ENCODE measurements around the gene SF1. TPM values are rescaled to one million over a fixed set of nuclear protein-coding genes. Genes with fewer than 3 reads are reported as not detected.

The SF1 gene
- total RNA-seq, 2 donors from 2014 or later: 331 to 399 TPM

- Mint-ChIP-seq H3K27ac (no peak overlapping the region), H3K4me3 (no peak overlapping the region), H3K4me1 (peaks cover 6% of the 10 kb centered on the region), H3K27me3 (ENCODE audit: insufficient read depth) (peaks cover 36% of the 10 kb centered on the region), H3K9me3 (no peaks in the 10 kb centered on the region), H3K36me3 (ENCODE audit: low read depth) (no peaks in the 10 kb centered on the region)
- no peak overlapping the region for H3K9ac ChIP-seq (ENCODE audit: extremely low read depth, low read length, poor library complexity, severe bottlenecking)
- no peaks in the 10 kb centered on the region for H3K36me3 ChIP-seq (ENCODE audit: control insufficient read depth, insufficient read depth, low read length)
- peaks cover 15% of the 10 kb centered on the region for H3K27me3 ChIP-seq (ENCODE audit: control insufficient read depth, insufficient read depth, low read length, poor library complexity, severe bottlenecking)
- 90 to 93% methylated on average over 5 to 9 of the region's 9 CpGs for WGBS, 2 experiments (ENCODE audit: insufficient coverage in 1 of 2, insufficient read length in 1 of 2)
- no peak overlapping the region for H3K4me3 ChIP-seq (ENCODE audit: low read length)
- H3K27ac ChIP-seq (ENCODE audit: low read depth, low read length): no peak overlapping the region
- no peaks in the 10 kb centered on the region for H3K9me3 ChIP-seq (ENCODE audit: control insufficient read depth, low read length)
- TF ChIP-seq CTCF (conservative IDR thresholded peaks at IDR 0.05): no peak
- no peak for DNase-seq
- H3K4me1 ChIP-seq (ENCODE audit: control insufficient read depth, insufficient read depth, low read length): no peaks in the 10 kb centered on the region
Observed at GRCh38 chr11:64735725-64736259, 42.5 kb downstream of the SF1 start.

GRCh38 chr11:64734811-64735724, 43.3 kb downstream of the SF1 start:
- Mint-ChIP-seq H3K27ac (no peak overlapping the region), H3K27me3 (ENCODE audit: insufficient read depth) (peaks cover 35% of the 10 kb centered on the region), H3K36me3 (ENCODE audit: low read depth) (no peaks in the 10 kb centered on the region), H3K4me1 (peaks cover 6% of the 10 kb centered on the region), H3K9me3 (no peaks in the 10 kb centered on the region), H3K4me3 (no peak overlapping the region)
- no peak overlapping the region for H3K27ac ChIP-seq (ENCODE audit: low read depth, low read length)
- peaks cover 15% of the 10 kb centered on the region for H3K27me3 ChIP-seq (ENCODE audit: control insufficient read depth, insufficient read depth, low read length, poor library complexity, severe bottlenecking)
- H3K4me3 ChIP-seq (ENCODE audit: low read length): no peak overlapping the region
- DNase-seq: no peak
- H3K36me3 ChIP-seq (ENCODE audit: control insufficient read depth, insufficient read depth, low read length): no peaks in the 10 kb centered on the region
- no peaks in the 10 kb centered on the region for H3K9me3 ChIP-seq (ENCODE audit: control insufficient read depth, low read length)
- no peak overlapping the region for H3K9ac ChIP-seq (ENCODE audit: extremely low read depth, low read length, poor library complexity, severe bottlenecking)
- H3K4me1 ChIP-seq (ENCODE audit: control insufficient read depth, insufficient read depth, low read length): no peaks in the 10 kb centered on the region
- 85 to 86% methylated on average over 12 to 23 of the region's 23 CpGs for WGBS, 2 experiments (ENCODE audit: insufficient coverage in 1 of 2, insufficient read length in 1 of 2)
- no peak for TF ChIP-seq CTCF (conservative IDR thresholded peaks at IDR 0.05)

- peaks cover 2% of the 10 kb centered on the region for H3K4me1 Mint-ChIP-seq
- TF ChIP-seq CTCF (conservative IDR thresholded peaks at IDR 0.05): no peak
- peaks cover 25% of the 10 kb centered on the region for H3K27me3 Mint-ChIP-seq (ENCODE audit: insufficient read depth)
- Histone ChIP-seq H3K27ac (ENCODE audit: low read depth, low read length) (no peak overlapping the region), H3K9me3 (ENCODE audit: control insufficient read depth, low read length) (no peaks in the 10 kb centered on the region), H3K4me1 (ENCODE audit: control insufficient read depth, insufficient read depth, low read length) (no peaks in the 10 kb centered on the region), H3K36me3 (ENCODE audit: control insufficient read depth, insufficient read depth, low read length) (no peaks in the 10 kb centered on the region), H3K27me3 (ENCODE audit: control insufficient read depth, insufficient read depth, low read length, poor library complexity, severe bottlenecking) (peaks cover 8% of the 10 kb centered on the region), H3K4me3 (ENCODE audit: low read length) (no peak overlapping the region), H3K9ac (ENCODE audit: extremely low read depth, low read length, poor library complexity, severe bottlenecking) (no peak overlapping the region)
- no peak for DNase-seq
- no peak overlapping the region for H3K4me3 Mint-ChIP-seq
- 87 to 96% methylated on average over 3 of the region's 3 CpGs for whole genome bisulfite sequencing, 2 experiments (ENCODE audit: insufficient coverage in 1 of 2, insufficient read length in 1 of 2)
- no peak overlapping the region for H3K27ac Mint-ChIP-seq
- no peaks in the 10 kb centered on the region for H3K9me3 Mint-ChIP-seq
- H3K36me3 Mint-ChIP-seq (ENCODE audit: low read depth): no peaks in the 10 kb centered on the region
Observed at GRCh38 chr11:64731601-64732000, 46.7 kb downstream of the SF1 start.

Measured in endodermal cell (in vitro differentiated cells).